WTC11 (cell line): ENCODE results near the gene CLIC3. TPM values are rescaled to one million over a fixed set of nuclear protein-coding genes. Genes with fewer than 3 reads are reported as not detected.

ENCODE experiments used
- AFF4 ChIP-seq: sonication (generic); formaldehyde crosslinking; IDR thresholded peaks from 2 replicates; pipeline ENCODE4 v1.8.1; 2023; ENCODE audit warnings: mild to moderate bottlenecking, missing genetic modification reagents, borderline replicate concordance
- CTCF ChIP-seq: fragments of 200-600 bp; IDR thresholded peaks from 2 replicates; pipeline ENCODE4 v1.8.0; 2022; ENCODE audit warnings: antibody characterized with exemption
- GABPB1 ChIP-seq: sonication (generic); formaldehyde crosslinking; IDR thresholded peaks from 2 replicates; pipeline ENCODE4 v1.8.1; 2023; ENCODE audit warnings: mild to moderate bottlenecking, missing genetic modification reagents
- HMGA2 ChIP-seq: fragments of 250-450 bp; sonication (Bioruptor Pico); IDR thresholded peaks from 2 replicates; pipeline ENCODE4 v1.4.0; 2021; ENCODE audit warnings: mild to moderate bottlenecking, moderate library complexity
- MLX ChIP-seq: sonication (generic); formaldehyde crosslinking; IDR thresholded peaks from 2 replicates; pipeline ENCODE4 v1.8.1; 2023; ENCODE audit warnings: mild to moderate bottlenecking, missing genetic modification reagents, moderate library complexity
- NR1H2 ChIP-seq: sonication (generic); formaldehyde crosslinking; IDR thresholded peaks from 2 replicates; pipeline ENCODE4 v1.9.0; 2021; ENCODE audit warnings: mild to moderate bottlenecking, moderate library complexity, missing genetic modification reagents
- ZNF317 ChIP-seq: sonication (generic); formaldehyde crosslinking; IDR thresholded peaks from 2 replicates; pipeline ENCODE4 v1.8.1; 2023; ENCODE audit warnings: low read depth, mild to moderate bottlenecking, moderate library complexity, missing genetic modification reagents, borderline replicate concordance
- ZSCAN18 ChIP-seq: fragments of 250-450 bp; sonication (Bioruptor Pico); IDR thresholded peaks from 2 replicates; pipeline ENCODE4 v2.1.2; 2022; ENCODE audit warnings: mild to moderate bottlenecking, moderate library complexity
- total RNA-seq: library from RNA; stranded (reverse); gene quantifications from 3 replicates; pipeline ENCODE4 v1.2.3, GENCODE V29; 2021
- TF ChIP-seq, protein P1 (sequence below): sonication (generic); formaldehyde crosslinking; conservative IDR thresholded peaks from 2 replicates; pipeline ENCODE4 v1.8.1; 2023; ENCODE audit warnings: mild to moderate bottlenecking, low read depth, missing genetic modification reagents, moderate library complexity
- TF ChIP-seq, protein P2 (sequence below): sonication (generic); formaldehyde crosslinking; IDR thresholded peaks from 2 replicates; pipeline ENCODE4 v1.8.1; 2023; ENCODE audit warnings: mild to moderate bottlenecking, missing genetic modification reagents, moderate library complexity
- TF ChIP-seq, protein P3 (sequence below): sonication (generic); formaldehyde crosslinking; IDR thresholded peaks from 2 replicates; pipeline ENCODE4 v1.8.1; 2022; ENCODE audit warnings: low read depth, missing genetic modification reagents, borderline replicate concordance
- TF ChIP-seq, protein P4 (sequence below): sonication (generic); formaldehyde crosslinking; IDR thresholded peaks from 2 replicates; pipeline ENCODE4 v1.8.0; 2023; ENCODE audit warnings: mild to moderate bottlenecking, missing genetic modification reagents
- TF ChIP-seq, protein P5 (sequence below): fragments of 250-450 bp; sonication (Bioruptor Pico); conservative IDR thresholded peaks from 2 replicates; pipeline ENCODE4 v1.9.0; 2021; ENCODE audit warnings: mild to moderate bottlenecking
- TF ChIP-seq, protein P6 (sequence below): sonication (generic); formaldehyde crosslinking; IDR thresholded peaks from 2 replicates; pipeline ENCODE4 v1.8.1; 2023; ENCODE audit warnings: mild to moderate bottlenecking, moderate library complexity, missing genetic modification reagents
- TF ChIP-seq, protein P7 (sequence below): sonication (generic); formaldehyde crosslinking; IDR thresholded peaks from 2 replicates; pipeline ENCODE4 v1.8.1; 2023; ENCODE audit warnings: mild to moderate bottlenecking, missing genetic modification reagents

The CLIC3 gene
- total RNA-seq, 1 experiment from 2014 or later: 0.31 TPM

DNA sequence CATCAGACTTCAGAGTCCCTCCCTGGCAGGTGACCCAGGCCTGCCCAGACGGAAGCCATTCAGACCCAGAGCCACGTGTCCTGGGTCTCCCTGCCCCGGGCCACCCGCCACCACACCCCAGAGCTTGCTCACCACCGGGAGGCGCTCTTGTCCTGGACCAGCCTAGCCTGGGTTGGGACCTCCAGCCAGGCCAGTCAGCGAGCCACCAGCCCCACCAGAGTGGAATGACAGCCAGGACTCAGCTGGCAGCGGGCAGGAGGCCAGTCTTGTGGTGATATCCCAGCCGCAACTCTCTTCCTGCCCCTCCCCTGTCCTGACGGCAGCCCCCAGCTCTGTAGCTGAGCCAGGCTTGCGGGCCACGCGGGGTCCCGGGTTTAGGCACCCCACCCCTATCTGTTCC, 20.7 kb downstream of the CLIC3 start (continued):
- TF ChIP-seq ZSCAN18 (CRISPR knock-in tag): no peak
- TF ChIP-seq, protein P1, sequence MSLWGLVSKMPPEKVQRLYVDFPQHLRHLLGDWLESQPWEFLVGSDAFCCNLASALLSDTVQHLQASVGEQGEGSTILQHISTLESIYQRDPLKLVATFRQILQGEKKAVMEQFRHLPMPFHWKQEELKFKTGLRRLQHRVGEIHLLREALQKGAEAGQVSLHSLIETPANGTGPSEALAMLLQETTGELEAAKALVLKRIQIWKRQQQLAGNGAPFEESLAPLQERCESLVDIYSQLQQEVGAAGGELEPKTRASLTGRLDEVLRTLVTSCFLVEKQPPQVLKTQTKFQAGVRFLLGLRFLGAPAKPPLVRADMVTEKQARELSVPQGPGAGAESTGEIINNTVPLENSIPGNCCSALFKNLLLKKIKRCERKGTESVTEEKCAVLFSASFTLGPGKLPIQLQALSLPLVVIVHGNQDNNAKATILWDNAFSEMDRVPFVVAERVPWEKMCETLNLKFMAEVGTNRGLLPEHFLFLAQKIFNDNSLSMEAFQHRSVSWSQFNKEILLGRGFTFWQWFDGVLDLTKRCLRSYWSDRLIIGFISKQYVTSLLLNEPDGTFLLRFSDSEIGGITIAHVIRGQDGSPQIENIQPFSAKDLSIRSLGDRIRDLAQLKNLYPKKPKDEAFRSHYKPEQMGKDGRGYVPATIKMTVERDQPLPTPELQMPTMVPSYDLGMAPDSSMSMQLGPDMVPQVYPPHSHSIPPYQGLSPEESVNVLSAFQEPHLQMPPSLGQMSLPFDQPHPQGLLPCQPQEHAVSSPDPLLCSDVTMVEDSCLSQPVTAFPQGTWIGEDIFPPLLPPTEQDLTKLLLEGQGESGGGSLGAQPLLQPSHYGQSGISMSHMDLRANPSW: no peak
- TF ChIP-seq, protein P2, sequence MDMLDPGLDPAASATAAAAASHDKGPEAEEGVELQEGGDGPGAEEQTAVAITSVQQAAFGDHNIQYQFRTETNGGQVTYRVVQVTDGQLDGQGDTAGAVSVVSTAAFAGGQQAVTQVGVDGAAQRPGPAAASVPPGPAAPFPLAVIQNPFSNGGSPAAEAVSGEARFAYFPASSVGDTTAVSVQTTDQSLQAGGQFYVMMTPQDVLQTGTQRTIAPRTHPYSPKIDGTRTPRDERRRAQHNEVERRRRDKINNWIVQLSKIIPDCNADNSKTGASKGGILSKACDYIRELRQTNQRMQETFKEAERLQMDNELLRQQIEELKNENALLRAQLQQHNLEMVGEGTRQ (CRISPR knock-in tag): peak; percentile 42; the same call in 1 of the 2 replicates
- TF ChIP-seq, protein P3, sequence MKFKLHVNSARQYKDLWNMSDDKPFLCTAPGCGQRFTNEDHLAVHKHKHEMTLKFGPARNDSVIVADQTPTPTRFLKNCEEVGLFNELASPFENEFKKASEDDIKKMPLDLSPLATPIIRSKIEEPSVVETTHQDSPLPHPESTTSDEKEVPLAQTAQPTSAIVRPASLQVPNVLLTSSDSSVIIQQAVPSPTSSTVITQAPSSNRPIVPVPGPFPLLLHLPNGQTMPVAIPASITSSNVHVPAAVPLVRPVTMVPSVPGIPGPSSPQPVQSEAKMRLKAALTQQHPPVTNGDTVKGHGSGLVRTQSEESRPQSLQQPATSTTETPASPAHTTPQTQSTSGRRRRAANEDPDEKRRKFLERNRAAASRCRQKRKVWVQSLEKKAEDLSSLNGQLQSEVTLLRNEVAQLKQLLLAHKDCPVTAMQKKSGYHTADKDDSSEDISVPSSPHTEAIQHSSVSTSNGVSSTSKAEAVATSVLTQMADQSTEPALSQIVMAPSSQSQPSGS (CRISPR knock-in tag): no peak
- peak; percentile 46 for TF ChIP-seq CTCF
- TF ChIP-seq HMGA2 (CRISPR knock-in tag): no peak
- TF ChIP-seq GABPB1 (CRISPR knock-in tag): no peak
- TF ChIP-seq, protein P4, sequence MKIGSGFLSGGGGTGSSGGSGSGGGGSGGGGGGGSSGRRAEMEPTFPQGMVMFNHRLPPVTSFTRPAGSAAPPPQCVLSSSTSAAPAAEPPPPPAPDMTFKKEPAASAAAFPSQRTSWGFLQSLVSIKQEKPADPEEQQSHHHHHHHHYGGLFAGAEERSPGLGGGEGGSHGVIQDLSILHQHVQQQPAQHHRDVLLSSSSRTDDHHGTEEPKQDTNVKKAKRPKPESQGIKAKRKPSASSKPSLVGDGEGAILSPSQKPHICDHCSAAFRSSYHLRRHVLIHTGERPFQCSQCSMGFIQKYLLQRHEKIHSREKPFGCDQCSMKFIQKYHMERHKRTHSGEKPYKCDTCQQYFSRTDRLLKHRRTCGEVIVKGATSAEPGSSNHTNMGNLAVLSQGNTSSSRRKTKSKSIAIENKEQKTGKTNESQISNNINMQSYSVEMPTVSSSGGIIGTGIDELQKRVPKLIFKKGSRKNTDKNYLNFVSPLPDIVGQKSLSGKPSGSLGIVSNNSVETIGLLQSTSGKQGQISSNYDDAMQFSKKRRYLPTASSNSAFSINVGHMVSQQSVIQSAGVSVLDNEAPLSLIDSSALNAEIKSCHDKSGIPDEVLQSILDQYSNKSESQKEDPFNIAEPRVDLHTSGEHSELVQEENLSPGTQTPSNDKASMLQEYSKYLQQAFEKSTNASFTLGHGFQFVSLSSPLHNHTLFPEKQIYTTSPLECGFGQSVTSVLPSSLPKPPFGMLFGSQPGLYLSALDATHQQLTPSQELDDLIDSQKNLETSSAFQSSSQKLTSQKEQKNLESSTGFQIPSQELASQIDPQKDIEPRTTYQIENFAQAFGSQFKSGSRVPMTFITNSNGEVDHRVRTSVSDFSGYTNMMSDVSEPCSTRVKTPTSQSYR: no peak
- TF ChIP-seq, protein P5, sequence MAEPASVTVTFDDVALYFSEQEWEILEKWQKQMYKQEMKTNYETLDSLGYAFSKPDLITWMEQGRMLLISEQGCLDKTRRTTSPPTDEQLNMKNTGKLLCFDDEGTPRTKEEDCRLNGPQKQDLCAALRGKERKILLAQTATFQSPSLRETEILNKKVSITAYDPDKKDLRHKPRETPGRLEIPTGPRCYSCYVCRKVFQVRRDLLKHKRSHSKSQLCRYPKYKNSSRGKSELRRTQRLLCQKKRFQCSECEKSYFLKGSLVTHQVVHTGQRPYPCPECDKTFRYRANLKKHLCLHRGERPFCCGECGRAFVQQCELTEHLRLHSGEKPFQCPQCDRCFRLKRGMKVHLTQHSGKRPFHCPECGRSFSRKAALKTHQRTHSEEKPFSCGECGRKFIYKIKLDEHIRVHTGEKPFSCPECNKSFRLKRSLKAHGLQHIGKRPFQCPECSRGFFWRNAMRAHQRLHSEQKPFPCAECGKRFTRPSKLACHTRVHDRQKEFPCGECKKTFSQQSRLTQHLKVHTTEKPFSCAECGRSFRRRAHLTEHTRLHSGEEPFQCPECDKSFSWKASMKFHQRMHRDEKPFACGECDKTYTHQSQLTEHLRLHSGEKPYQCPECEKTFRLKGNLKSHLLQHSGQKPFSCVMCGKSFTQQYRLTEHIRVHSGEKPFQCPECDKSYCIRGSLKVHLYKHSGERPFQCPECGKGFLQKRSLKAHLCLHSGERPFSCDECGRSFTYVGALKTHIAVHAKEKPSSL: no peak
- no peak for TF ChIP-seq NR1H2
- TF ChIP-seq MLX (CRISPR knock-in tag): no peak
- TF ChIP-seq, protein P6, sequence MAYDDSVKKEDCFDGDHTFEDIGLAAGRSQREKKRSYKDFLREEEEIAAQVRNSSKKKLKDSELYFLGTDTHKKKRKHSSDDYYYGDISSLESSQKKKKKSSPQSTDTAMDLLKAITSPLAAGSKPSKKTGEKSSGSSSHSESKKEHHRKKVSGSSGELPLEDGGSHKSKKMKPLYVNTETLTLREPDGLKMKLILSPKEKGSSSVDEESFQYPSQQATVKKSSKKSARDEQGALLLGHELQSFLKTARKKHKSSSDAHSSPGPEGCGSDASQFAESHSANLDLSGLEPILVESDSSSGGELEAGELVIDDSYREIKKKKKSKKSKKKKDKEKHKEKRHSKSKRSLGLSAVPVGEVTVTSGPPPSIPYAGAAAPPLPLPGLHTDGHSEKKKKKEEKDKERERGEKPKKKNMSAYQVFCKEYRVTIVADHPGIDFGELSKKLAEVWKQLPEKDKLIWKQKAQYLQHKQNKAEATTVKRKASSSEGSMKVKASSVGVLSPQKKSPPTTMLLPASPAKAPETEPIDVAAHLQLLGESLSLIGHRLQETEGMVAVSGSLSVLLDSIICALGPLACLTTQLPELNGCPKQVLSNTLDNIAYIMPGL: 0 out of 2 replicates have a peak, but pooled peaks have one; percentile 58
- TF ChIP-seq, protein P7, sequence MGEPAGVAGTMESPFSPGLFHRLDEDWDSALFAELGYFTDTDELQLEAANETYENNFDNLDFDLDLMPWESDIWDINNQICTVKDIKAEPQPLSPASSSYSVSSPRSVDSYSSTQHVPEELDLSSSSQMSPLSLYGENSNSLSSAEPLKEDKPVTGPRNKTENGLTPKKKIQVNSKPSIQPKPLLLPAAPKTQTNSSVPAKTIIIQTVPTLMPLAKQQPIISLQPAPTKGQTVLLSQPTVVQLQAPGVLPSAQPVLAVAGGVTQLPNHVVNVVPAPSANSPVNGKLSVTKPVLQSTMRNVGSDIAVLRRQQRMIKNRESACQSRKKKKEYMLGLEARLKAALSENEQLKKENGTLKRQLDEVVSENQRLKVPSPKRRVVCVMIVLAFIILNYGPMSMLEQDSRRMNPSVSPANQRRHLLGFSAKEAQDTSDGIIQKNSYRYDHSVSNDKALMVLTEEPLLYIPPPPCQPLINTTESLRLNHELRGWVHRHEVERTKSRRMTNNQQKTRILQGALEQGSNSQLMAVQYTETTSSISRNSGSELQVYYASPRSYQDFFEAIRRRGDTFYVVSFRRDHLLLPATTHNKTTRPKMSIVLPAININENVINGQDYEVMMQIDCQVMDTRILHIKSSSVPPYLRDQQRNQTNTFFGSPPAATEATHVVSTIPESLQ: no peak
- TF ChIP-seq AFF4: no peak
- TF ChIP-seq ZNF317 (CRISPR knock-in tag): no peak
